ENCODE results near the gene WEE2. TPM values are rescaled to one million over a fixed set of nuclear protein-coding genes. Genes with fewer than 3 reads are reported as not detected.

The WEE2 gene
- total RNA-seq, 1 donor from 2014 or later, result 0.33 TPM

DNA sequence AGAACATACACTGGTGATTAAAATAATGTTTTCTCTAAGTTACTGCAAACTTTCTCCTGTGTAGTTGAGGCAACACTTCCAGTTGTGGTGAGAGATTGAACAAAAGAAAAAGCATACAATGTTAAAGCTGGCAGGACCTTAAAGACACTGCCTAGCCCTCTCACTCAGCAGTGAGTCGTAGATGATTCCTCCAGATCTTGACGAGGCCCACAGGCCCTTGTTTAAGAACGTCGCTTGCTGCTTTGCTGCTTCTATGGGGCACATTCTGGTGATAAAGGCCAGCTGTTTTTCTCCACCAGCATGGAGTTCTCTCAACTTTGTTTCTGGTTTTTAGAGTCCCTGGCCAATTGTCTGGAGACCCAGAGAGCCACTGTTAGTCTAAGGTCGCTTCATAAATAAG is 3.4 kb upstream of the WEE2 start:
- no peak overlapping the region for H3K27ac Mint-ChIP-seq (ENCODE audit: unreplicated experiment)
- peaks cover 8% of the 10 kb centered on the region for H3K36me3 Mint-ChIP-seq (ENCODE audit: low read depth, unreplicated experiment)
- H3K27me3 Mint-ChIP-seq (ENCODE audit: unreplicated experiment), result peaks cover 8% of the 10 kb centered on the region
- TF ChIP-seq, protein P1, sequence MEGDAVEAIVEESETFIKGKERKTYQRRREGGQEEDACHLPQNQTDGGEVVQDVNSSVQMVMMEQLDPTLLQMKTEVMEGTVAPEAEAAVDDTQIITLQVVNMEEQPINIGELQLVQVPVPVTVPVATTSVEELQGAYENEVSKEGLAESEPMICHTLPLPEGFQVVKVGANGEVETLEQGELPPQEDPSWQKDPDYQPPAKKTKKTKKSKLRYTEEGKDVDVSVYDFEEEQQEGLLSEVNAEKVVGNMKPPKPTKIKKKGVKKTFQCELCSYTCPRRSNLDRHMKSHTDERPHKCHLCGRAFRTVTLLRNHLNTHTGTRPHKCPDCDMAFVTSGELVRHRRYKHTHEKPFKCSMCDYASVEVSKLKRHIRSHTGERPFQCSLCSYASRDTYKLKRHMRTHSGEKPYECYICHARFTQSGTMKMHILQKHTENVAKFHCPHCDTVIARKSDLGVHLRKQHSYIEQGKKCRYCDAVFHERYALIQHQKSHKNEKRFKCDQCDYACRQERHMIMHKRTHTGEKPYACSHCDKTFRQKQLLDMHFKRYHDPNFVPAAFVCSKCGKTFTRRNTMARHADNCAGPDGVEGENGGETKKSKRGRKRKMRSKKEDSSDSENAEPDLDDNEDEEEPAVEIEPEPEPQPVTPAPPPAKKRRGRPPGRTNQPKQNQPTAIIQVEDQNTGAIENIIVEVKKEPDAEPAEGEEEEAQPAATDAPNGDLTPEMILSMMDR (IDR thresholded peaks at IDR 0.05; ENCODE audit: unreplicated experiment), result no peak
- H3K4me1 Mint-ChIP-seq (ENCODE audit: unreplicated experiment), result peaks cover 45% of the 10 kb centered on the region
- no peak overlapping the region for H3K4me3 Mint-ChIP-seq (ENCODE audit: unreplicated experiment)
- H3K9me3 Mint-ChIP-seq (ENCODE audit: unreplicated experiment), result no peaks in the 10 kb centered on the region
- no peak for DNase-seq (ENCODE audit: low spot score)

DNA sequence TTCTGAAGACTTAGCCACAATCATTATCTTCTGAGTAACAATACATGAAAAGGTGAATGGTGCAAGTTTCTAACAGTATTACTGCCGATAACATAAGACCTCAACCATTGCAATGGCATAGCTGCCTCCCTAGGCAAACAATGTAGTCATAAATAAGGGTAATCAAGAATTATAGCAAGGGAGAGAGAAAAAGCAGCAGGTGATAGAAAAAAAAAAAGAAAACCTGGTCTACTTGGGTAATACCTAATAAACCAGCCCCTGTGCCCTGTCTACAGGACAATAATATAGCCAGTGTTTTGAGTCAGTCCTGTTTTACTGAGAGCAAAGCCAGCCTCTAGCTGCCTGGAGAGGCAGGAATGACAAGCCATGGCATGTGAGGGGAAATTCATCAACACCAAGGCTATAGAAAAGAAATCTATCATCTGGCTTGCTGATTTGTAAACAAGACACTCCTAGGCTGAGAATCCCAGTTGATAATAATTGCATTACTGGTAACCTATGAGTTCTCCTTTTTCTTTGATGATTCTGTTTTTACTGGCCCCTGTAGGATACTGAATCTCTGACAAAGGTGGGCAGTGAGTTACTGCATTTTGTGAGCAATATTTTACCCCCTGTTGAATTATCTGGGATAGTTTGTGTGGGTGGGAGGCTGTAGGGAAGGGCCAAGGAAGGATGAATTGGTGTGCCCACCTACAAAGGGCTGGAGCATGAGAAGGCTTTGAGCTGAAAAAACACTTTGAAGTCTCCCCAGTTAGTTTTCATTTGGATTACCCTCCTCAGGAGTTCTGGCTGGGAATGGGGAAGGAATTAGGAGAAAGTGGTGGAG is 1.7 kb upstream of the WEE2 start:
- no peak overlapping the region for H3K4me3 Mint-ChIP-seq (ENCODE audit: unreplicated experiment)
- no peak overlapping the region for H3K27ac Mint-ChIP-seq (ENCODE audit: unreplicated experiment)
- TF ChIP-seq, protein P1 (IDR thresholded peaks at IDR 0.05; ENCODE audit: unreplicated experiment), result no peak
- no peaks in the 10 kb centered on the region for H3K9me3 Mint-ChIP-seq (ENCODE audit: unreplicated experiment)
- no peak for DNase-seq (ENCODE audit: low spot score)
- peaks cover 2% of the 10 kb centered on the region for H3K27me3 Mint-ChIP-seq (ENCODE audit: unreplicated experiment)
- H3K36me3 Mint-ChIP-seq (ENCODE audit: low read depth, unreplicated experiment), result peaks cover 4% of the 10 kb centered on the region
- H3K4me1 Mint-ChIP-seq (ENCODE audit: unreplicated experiment), result peaks cover 37% of the 10 kb centered on the region

DNA sequence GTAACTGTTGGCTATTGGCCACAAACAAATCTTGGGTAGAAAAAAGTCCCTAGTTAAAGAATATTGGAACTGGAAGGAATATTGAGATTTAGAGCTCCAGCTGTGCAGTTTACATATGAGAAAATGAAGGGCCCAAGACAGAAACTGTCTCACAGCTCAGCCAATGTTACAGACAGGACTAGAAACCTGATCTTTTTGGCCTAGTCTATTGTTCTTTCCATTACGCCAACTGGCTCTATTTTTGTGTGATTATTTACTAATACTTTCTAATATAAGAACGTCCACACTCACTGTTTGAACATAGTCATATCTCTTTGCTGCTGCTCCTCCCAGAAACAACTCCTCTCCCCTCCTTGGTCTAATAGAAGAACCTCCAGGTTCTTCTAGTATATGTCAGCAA is 1.2 kb downstream of the WEE2 start:
- DNase-seq (ENCODE audit: low spot score), result no peak
- no peak overlapping the region for H3K4me3 Mint-ChIP-seq (ENCODE audit: unreplicated experiment)
- H3K4me1 Mint-ChIP-seq (ENCODE audit: unreplicated experiment), result peaks cover 25% of the 10 kb centered on the region
- TF ChIP-seq, protein P1 (IDR thresholded peaks at IDR 0.05; ENCODE audit: unreplicated experiment), result no peak
- H3K9me3 Mint-ChIP-seq (ENCODE audit: unreplicated experiment), result no peaks in the 10 kb centered on the region
- no peak overlapping the region for H3K27ac Mint-ChIP-seq (ENCODE audit: unreplicated experiment)
- H3K36me3 Mint-ChIP-seq (ENCODE audit: low read depth, unreplicated experiment), result peaks cover 4% of the 10 kb centered on the region
- H3K27me3 Mint-ChIP-seq (ENCODE audit: unreplicated experiment), result no peaks in the 10 kb centered on the region

DNA sequence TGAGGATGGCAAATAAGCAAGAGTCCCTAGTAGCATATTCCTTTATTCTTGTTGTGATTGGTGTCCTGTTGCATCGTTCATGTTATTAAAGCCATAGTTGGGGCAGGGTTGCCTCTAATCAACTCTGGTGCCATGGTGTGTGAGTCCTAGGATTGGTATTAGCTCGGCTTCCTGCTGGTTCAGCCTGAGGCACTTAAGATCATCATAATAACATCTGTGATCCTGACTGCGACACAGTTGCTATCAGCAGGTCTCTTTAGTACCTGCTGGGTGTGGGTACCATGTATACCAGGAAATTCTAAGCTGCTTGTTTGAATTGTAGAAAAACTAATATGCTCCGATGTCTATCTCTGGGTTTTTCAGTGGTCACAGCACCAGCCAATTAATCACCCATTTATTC is 1.6 kb downstream of the WEE2 start:
- H3K27ac Mint-ChIP-seq (ENCODE audit: unreplicated experiment), result no peak overlapping the region
- H3K9me3 Mint-ChIP-seq (ENCODE audit: unreplicated experiment), result no peaks in the 10 kb centered on the region
- H3K4me1 Mint-ChIP-seq (ENCODE audit: unreplicated experiment), result peaks cover 22% of the 10 kb centered on the region
- no peaks in the 10 kb centered on the region for H3K27me3 Mint-ChIP-seq (ENCODE audit: unreplicated experiment)
- no peak for DNase-seq (ENCODE audit: low spot score)
- TF ChIP-seq, protein P1 (IDR thresholded peaks at IDR 0.05; ENCODE audit: unreplicated experiment), result no peak
- no peak overlapping the region for H3K4me3 Mint-ChIP-seq (ENCODE audit: unreplicated experiment)
- H3K36me3 Mint-ChIP-seq (ENCODE audit: low read depth, unreplicated experiment), result peaks cover 4% of the 10 kb centered on the region

DNA sequence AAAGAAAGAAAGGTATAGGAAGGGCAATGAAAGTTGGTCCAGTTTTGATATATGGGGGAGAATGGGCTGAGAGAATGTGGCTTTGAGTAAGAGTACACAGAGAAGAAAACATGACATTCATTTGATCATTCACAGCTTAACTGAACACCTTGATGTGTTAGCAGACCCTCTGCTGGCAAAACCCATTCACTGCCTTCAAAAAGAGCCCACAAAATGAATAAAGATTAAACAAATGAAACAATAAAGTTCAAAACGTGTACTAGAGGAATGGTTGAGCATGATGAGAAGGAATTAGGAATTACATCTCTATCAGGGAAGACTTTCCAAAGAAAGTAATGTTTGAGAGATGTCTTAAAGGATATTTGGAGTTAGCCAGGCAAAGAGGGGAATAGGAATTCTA is 2.1 kb downstream of the WEE2 start:
- H3K36me3 Mint-ChIP-seq (ENCODE audit: low read depth, unreplicated experiment), result peaks cover 4% of the 10 kb centered on the region
- H3K27ac Mint-ChIP-seq (ENCODE audit: unreplicated experiment), result no peak overlapping the region
- no peak for DNase-seq (ENCODE audit: low spot score)
- H3K9me3 Mint-ChIP-seq (ENCODE audit: unreplicated experiment), result no peaks in the 10 kb centered on the region
- no peak overlapping the region for H3K4me3 Mint-ChIP-seq (ENCODE audit: unreplicated experiment)
- no peaks in the 10 kb centered on the region for H3K27me3 Mint-ChIP-seq (ENCODE audit: unreplicated experiment)
- peaks cover 17% of the 10 kb centered on the region for H3K4me1 Mint-ChIP-seq (ENCODE audit: unreplicated experiment)
- TF ChIP-seq, protein P1 (IDR thresholded peaks at IDR 0.05; ENCODE audit: unreplicated experiment), result no peak

Data from endothelial cell (in vitro differentiated cells).